NCI-H1105 treated with DMSO at 0.1 percent for 48 hours (cell line): ENCODE data around the gene TRERF1.
A peak's percentile ranks its signal among the peaks of the same experiment; 100 is the strongest.
"Not testable (repeated sequence)": the region's sequence is repeated elsewhere in the genome, so short reads cannot be mapped to it uniquely, and the experiment has no call there.

ENCODE experiments used
- DNase-seq: peaks from one replicate; lab custom pipeline; 2025; lab: John Stamatoyannopoulos, UW

The TRERF1 gene

DNA sequence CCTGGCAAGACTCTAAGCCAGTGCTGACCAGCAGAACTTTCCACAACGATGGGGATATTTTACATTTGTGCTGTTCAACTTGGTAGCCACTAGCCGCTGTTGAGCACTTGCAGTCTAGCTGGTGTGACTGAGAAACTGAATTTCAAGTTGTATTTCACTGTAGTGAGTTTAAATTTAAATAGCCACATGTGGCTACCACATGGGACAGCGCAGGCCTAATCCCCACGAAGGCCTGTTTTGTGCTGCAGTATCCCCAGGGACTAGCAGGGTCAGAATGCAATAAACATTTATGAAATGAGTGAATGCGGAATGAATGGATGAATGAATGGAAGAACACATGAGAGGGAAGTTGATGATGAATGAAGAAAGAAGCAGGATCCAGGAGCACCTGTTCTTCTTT is 115.8 kb downstream of the TRERF1 start:
- DNase-seq: no peak

DNA sequence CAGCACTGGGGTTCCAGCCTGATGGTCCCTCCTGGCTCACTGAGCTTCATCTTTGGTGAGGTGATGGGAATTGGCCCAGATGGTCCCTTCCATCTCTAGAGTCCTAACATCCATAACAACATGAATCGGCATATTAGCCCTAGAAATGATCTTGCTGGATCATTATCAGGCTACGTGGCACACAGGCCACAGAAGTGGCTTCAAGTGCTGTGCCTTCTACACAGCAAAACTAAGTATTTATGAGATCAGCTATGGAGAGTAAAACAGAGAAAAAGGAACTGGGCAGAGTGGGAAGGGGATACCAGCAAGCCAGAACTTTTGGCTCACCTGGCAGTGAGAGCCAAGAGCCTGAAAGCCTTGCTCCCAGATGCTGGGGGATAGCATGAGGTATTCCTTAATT is 116.9 kb downstream of the TRERF1 start:
- no peak for DNase-seq

DNA sequence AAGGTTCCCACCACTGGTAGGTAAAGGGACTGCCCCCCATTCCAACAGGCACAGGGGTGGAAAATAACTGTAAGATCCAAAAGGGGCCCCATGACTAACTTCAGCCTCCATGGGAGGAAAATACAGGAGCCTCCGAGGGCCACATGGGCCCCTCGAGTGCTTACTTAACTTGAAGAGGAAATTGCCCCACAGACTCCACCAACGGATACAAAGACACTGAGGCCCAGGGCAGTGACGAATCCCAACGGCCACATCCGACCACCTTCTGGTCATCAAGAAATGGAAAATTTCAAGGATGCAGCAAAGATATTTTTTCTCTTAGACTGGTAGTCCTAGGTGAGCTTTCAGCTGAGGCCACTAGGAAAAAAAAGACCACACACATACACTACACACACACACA is 118.1 kb downstream of the TRERF1 start:
- DNase-seq: no peak

- no peak for DNase-seq
These were observed 118.8 kb downstream of the TRERF1 start for GRCh38 chr6:42332916-42333315.

DNA sequence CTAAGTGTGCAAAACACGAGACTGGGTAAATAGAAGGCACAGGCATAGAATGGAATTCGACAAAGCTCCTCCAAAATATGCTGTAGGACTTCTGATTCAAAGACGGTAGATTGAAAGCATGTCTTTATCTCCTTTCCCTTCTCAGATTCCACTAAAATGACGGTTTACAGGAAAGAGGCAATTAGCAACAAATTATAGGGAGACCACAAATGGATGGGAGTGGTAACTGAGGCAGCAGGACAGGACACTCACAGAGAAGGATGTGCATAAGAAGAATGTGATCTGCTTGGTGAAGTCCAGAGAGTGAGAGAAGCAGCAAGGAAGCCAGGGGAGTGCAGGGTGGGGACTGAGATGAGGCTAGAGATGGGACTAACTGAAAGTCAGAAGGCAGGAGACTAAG is 120.7 kb downstream of the TRERF1 start:
- DNase-seq: no peak

DNA sequence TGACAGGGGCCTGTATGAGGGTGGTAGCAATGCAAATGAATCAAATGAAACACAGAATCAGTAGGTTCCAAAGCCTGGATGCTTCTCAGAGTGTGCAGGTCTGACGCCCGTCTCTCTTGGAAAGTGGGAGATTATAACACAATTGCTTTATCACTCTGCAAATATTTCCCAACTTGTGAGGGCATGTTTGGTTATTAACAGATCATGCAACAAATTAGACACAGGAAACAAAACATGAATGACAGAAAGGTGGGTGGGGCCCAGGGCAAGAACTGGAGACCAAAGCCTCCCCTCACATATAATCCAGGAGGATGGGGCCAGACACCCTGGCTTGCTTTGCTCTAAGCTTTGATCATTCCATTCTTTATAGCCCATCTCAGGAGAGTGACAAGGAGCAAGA is 125.5 kb downstream of the TRERF1 start:
- peak; percentile 82 for DNase-seq

- not testable (repeated sequence) for DNase-seq
These were observed 126.9 kb downstream of the TRERF1 start for GRCh38 chr6:42324656-42325324.

GRCh38 chr6:42322676-42323075 is 129.1 kb downstream of the TRERF1 start:
- no peak for DNase-seq

DNA sequence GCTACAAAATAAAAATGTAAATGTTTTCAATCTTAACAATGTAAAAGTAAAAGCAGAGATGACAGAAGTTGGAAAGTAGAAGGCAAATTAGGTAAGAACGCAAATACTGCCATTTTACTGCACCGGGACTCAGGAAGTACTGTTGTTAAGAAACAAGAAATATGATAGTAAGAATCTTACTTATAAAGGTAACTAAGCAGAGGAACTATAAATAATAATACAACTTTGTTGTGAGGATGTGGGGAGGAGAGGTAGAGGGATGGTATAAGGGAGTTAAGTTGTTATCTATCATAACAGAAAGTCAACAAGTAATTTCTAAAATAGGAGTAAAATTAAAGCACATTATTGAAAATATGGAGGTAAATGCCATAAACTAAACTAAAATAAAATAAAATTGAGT is 129.8 kb downstream of the TRERF1 start:
- no peak for DNase-seq

DNA sequence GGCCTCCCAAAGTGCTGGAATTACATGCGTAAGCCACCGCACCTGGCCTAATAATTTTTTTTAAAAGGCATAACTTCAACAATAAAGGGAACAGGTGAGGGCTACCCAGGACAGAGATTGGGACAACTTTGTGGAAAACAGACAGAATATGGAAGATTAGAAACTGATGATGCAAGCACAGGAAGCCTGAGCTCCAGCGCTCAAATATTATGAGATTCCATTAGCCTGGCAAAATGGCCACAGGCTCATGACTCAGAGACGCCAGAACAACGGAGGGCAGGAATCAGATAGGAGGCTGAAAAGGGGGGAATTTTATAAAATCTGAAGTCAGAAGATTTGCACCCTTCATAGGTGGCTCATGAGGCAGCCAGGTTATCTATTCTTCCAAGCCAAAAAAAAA is 131.0 kb downstream of the TRERF1 start:
- no peak for DNase-seq

DNA sequence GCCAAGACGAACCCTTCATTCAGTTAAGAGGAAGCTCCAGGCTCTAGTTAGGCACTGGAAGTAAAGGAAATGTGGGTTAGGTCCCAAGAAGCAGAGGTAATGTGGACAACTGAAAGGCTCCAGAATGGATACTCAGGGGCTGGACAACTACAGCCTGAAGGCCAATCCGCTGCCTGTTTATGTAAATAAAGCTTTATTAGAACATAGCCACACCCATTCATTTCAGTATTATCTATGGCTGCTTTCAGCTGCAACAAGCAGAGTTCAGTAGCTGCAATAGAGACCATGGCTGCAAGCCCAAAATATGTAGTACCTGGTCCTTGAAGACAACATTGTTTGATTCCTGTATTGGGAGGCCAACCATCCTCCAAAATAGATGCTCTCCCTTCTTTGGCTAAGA is 133.2 kb downstream of the TRERF1 start:
- DNase-seq: no peak

- DNase-seq: no peak
These were observed 134.7 kb downstream of the TRERF1 start for GRCh38 chr6:42316981-42317380.

GRCh38 chr6:42315991-42316970 is 135.4 kb downstream of the TRERF1 start:
- DNase-seq: no peak

DNA sequence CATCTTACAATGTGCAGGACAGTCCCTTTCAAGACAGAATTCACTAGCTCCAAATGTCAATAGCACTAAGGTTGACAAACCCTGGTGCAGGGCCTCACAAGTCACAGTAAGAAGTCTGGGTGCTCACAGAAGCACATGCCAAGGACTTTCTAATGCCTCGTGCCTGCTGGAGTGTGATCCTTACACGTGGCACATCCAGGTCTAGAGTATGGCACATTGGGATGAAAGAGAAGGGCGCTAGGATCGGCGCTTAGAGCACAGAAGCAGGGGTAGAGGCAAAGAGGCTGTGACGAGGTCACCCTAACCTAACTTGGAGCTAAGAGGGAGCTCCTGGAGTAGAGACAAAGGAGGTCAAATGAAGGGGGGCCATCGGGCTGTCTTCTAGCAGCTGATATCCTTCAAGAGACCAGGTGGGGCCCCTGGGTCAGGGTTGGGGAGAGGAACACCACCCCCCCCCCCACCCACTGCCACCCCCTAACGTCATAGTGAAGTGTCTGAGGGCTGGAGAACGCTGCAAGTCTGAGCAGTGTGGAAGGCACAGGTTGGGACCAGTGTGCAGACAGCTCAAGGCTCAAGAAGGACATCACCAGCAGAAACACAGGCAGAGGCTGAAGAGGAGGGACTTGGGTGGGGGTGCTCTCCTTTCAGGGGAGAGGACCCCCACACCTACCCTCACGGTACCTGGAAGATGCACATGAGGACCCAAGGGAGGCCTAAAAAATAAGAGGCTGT is 136.3 kb downstream of the TRERF1 start:
- DNase-seq: no peak

GRCh38 chr6:42314571-42315258 is 137.0 kb downstream of the TRERF1 start:
- no peak for DNase-seq

DNA sequence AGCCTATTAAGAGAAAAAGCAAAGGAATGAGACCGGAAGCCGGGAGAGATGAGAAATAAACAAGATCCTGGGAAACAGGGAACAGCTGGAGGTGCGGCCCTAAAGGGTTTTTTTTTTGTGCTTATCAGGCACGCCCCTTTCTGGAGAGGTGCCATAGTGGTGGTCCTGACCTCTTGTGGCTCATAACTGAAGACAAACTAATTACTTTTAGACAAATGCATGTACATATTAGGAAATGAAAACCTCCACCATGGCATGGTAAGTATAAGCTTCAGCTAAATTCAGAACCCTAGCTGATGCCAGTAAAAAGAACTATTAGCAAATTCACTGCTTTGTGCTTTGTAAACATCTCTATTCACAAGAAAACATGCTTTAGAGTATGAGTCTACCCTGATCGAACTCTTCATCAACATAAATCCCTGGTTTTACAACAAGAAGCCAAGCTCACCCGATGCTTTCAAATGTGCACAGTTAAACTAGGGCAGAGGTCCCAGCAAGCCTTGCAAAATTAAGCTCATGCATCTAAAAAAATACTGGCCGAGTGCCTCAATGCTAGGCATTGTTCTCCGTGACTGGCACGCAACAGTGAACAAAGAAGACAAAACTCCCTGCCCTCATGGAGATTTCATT is 137.7 kb downstream of the TRERF1 start:
- DNase-seq: no peak

DNA sequence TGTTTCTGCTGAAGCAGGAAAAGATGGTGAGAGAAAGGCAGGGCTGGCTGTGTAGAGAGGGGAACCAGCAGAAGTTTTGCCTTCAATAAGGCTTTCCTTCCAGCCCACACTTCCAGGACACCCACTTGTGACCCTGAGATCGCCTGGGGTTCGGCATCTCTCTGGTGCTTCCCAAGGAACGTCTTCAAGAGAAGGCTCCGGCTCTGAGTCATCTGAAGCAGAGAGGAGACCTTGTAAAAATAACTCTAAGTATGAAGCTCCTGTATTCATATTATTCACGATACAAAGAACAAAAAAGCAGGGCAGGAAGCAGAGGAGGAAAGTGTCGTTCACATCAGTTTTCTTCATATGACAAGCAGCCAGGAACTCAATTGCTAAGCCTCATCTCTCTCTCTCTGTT is 138.7 kb downstream of the TRERF1 start:
- no peak for DNase-seq

DNA sequence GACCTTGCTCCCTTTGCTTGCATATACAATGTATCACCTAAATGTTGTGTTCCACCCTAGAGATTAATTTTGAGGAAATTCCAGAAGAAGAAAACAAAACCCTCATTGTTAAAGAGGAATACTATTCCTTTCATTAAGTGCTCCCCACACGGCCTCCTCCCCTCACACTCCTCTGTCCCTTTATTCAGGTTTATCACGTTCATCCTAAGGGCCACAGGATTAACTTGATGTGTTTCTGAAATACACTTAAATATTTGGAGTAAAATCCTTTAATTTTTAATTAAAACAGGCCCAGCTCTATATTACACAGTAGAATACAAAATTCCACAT is 144.6 kb downstream of the TRERF1 start:
- DNase-seq: no peak

DNA sequence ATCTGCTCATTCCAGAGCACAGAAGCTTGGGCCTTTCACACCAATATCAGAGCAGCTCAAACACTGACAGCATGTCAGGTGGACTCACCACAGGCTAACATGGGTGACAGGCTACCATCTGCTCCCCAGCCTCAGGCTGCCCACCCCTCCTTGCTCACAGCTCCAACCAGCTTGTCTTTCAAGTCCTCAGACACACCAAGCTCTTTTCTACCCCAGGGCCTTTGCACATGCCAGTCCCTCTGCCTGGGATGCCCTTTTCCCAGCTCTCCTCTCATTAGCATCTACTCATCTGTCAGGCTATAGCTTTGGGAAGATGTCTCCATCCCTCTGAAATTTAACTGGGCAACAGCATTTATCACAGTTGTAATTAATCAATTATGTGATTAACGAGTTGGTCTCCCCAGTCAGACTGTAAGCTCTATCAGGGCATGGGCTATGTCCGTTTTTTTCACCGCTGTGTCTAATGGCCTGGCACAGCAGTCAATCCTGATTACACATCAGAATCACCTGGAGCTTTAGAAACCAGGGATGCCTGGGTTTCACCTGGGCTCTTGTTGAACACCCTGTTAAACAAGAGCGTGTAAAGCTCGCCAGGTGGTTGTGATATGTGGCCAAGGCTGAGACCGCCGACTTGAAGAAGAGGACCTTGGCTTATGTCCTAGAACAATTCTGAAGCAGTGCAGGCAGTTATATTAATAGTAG is 145.1 kb downstream of the TRERF1 start:
- DNase-seq: no peak

- DNase-seq: no peak
These were observed 147.5 kb downstream of the TRERF1 start for GRCh38 chr6:42304053-42304712.

DNA sequence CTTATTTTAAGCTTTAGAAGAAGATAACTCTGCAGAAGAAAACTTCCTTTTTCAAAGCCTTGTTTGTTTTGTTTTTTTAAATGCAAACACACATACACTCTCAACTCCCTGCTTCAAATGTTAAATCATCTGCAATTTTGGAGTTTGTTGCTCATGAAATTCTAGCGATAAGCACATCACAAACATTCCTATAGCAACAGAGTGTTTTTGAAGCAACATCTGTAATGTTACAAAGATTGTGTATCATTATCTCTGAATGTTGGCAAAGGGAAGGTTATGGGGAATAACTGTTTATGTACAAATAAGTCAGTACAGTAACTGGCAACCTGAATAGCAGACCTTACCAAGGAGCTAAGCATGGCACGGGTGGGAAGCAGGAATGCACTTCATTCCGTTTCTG is 149.3 kb downstream of the TRERF1 start:
- no peak for DNase-seq
